HG03108 (cell line): Measurements from ENCODE around the gene CCNE1.
"Not testable (repeated sequence)": the region's sequence is repeated elsewhere in the genome, so short reads cannot be mapped to it uniquely, and the experiment has no call there.

Experiments
- ATAC-seq: cut with Tn5 transposase; IDR thresholded peaks from one replicate; pipeline ENCODE4 v1.9.1; 2021; ENCODE audit warnings: moderate library complexity; ENCODE audit not compliant: unreplicated experiment

Gene CCNE1

GRCh38 chr19:29812080-29812880 lies 489 bp downstream of the CCNE1 start:
- ATAC-seq, result no peak

- no peak for ATAC-seq
These were observed 1.1 kb downstream of the CCNE1 start for GRCh38 chr19:29812881-29813275.

GRCh38 chr19:29813642-29814041 lies 1.9 kb downstream of the CCNE1 start:
- ATAC-seq, result no peak

GRCh38 chr19:29815231-29815630 lies 3.4 kb downstream of the CCNE1 start:
- ATAC-seq, result no peak

- no peak for ATAC-seq
These were observed 5.5 kb downstream of the CCNE1 start for GRCh38 chr19:29817316-29817715.

- no peak for ATAC-seq
These were observed 7.5 kb downstream of the CCNE1 start for GRCh38 chr19:29819300-29819699.

GRCh38 chr19:29819986-29820385 lies 8.2 kb downstream of the CCNE1 start:
- ATAC-seq, result no peak

GRCh38 chr19:29823581-29824330 lies 12.0 kb downstream of the CCNE1 start:
- ATAC-seq, result no peak

- not testable (repeated sequence) for ATAC-seq
These were observed 13.5 kb downstream of the CCNE1 start for GRCh38 chr19:29825263-29825662.

GRCh38 chr19:29831041-29831548 lies 19.3 kb downstream of the CCNE1 start:
- no peak for ATAC-seq

- no peak for ATAC-seq
These were observed 19.9 kb downstream of the CCNE1 start for GRCh38 chr19:29831686-29832085.

GRCh38 chr19:29832801-29833200 lies 21.0 kb downstream of the CCNE1 start:
- ATAC-seq, result no peak

GRCh38 chr19:29833614-29834261 lies 21.9 kb downstream of the CCNE1 start:
- ATAC-seq, result no peak

- ATAC-seq, result no peak
These were observed 23.4 kb downstream of the CCNE1 start for GRCh38 chr19:29834991-29835846.

GRCh38 chr19:29836409-29836825 lies 24.6 kb downstream of the CCNE1 start:
- ATAC-seq, result peak; percentile 48

GRCh38 chr19:29837448-29837981 lies 25.7 kb downstream of the CCNE1 start:
- ATAC-seq, result peak; percentile 71

GRCh38 chr19:29837996-29838395 lies 26.2 kb downstream of the CCNE1 start:
- ATAC-seq, result no peak

- ATAC-seq, result no peak
These were observed 28.5 kb downstream of the CCNE1 start for GRCh38 chr19:29840066-29840950.

GRCh38 chr19:29841209-29841558 lies 29.4 kb downstream of the CCNE1 start:
- no peak for ATAC-seq
